GM23248 (cell line): Measurements from ENCODE around the gene TMEM255A. TPM values are rescaled to one million over a fixed set of nuclear protein-coding genes. Genes with fewer than 3 reads are reported as not detected.

Source experiments
- DNase-seq: peaks from one replicate; pipeline ENCODE4 v3.0.0-alpha.2; 2015
- H2AFZ ChIP-seq: fragments of 200-600 bp; sonication (generic); 2 replicates; pipeline ENCODE4 v1.6.1; 2016; ENCODE audit warnings: antibody characterized with exemption
- H3F3A ChIP-seq: fragments of 200-600 bp; sonication (generic); 2 replicates; pipeline ENCODE4 v1.6.1; 2016; ENCODE audit warnings: mild to moderate bottlenecking, antibody characterized with exemption, mixed run types; ENCODE audit not compliant: insufficient read depth
- H3K27ac ChIP-seq: fragments of 200-600 bp; sonication (generic); 2 replicates; pipeline ENCODE4 v1.5.1; 2016; ENCODE audit warnings: mild to moderate bottlenecking
- H3K27me3 ChIP-seq: fragments of 200-600 bp; sonication (generic); replicated peaks from 2 replicates; pipeline ENCODE4 v1.6.1; 2016; ENCODE audit warnings: mild to moderate bottlenecking; ENCODE audit not compliant: insufficient read depth
- H3K36me3 ChIP-seq: fragments of 200-600 bp; sonication (generic); 2 replicates; pipeline ENCODE4 v1.6.1; 2016; ENCODE audit warnings: low read depth, mild to moderate bottlenecking
- H3K4me1 ChIP-seq: fragments of 200-600 bp; sonication (generic); 2 replicates; pipeline ENCODE4 v1.6.1; 2016; ENCODE audit warnings: mild to moderate bottlenecking; ENCODE audit not compliant: insufficient read depth
- H3K4me2 ChIP-seq: fragments of 200-600 bp; sonication (generic); one replicate; pipeline ENCODE4 v1.6.1; 2016; ENCODE audit warnings: mild to moderate bottlenecking; ENCODE audit not compliant: unreplicated experiment
- H3K4me3 ChIP-seq: fragments of 200-600 bp; sonication (generic); 2 replicates; pipeline ENCODE4 v1.5.1; 2016; ENCODE audit warnings: mild to moderate bottlenecking
- H3K79me2 ChIP-seq: fragments of 200-600 bp; sonication (generic); 2 replicates; pipeline ENCODE4 v1.6.1; 2016; ENCODE audit warnings: mild to moderate bottlenecking; ENCODE audit not compliant: insufficient read depth
- H3K9ac ChIP-seq: fragments of 200-600 bp; sonication (generic); 2 replicates; pipeline ENCODE4 v1.6.1; 2016; ENCODE audit warnings: mild to moderate bottlenecking
- H3K9me2 ChIP-seq: fragments of 200-600 bp; sonication (generic); 2 replicates; pipeline ENCODE4 v1.6.1; 2016; ENCODE audit warnings: mixed run types, mild to moderate bottlenecking, moderate library complexity; ENCODE audit not compliant: insufficient read depth
- H3K9me3 ChIP-seq: fragments of 200-600 bp; sonication (generic); one replicate; pipeline ENCODE4 v1.6.1; 2017; ENCODE audit warnings: low read depth
- H4K20me1 ChIP-seq: fragments of 200-600 bp; sonication (generic); 2 replicates; pipeline ENCODE4 v1.6.0; 2016; ENCODE audit not compliant: insufficient read depth
- EZH2 ChIP-seq: fragments of 200-600 bp; sonication (generic); IDR thresholded peaks from 2 replicates; pipeline ENCODE4 v1.6.1; 2018; ENCODE audit warnings: antibody characterized with exemption, mild to moderate bottlenecking; ENCODE audit not compliant: insufficient read depth, poor library complexity, severe bottlenecking
- EZH2phosphoT487 ChIP-seq: fragments of 200-600 bp; sonication (generic); IDR thresholded peaks from 2 replicates; pipeline ENCODE4 v1.6.1; 2018; ENCODE audit warnings: antibody characterized with exemption, moderate library complexity, mild to moderate bottlenecking, low read depth; ENCODE audit not compliant: insufficient read depth
- WGBS, 2 experiments: methylation state at CpG; one replicate each; pipeline ENCODE4 v1.1.6; 2015 to 2017; ENCODE audit warnings: low lambda C conversion rate in 2 of 2, low coverage in 1 of 2; ENCODE audit errors: missing lambda C conversion rate in 2 of 2; 5-methylcytosine and 5-hydroxymethylcytosine counted together
- in situ Hi-C: fragments of 300-500 bp; cut with MboI; formaldehyde crosslinking; loops from 2 replicates; pipeline ENCODE4 v1.15.0; 2020
- polyA plus RNA-seq: library from polyadenylated mRNA; unstranded; fragments of >200 nt; fragmentation: Nextera tagmentation; extraction: Ambion mirVana; gene quantifications from 2 replicates; pipeline ENCODE4 v1.2.1, GENCODE V29; 2016
- total RNA-seq: library from RNA; depleted of rRNA; stranded (reverse); fragments of >200 nt; shearing (Covaris generic); gene quantifications from 2 replicates; pipeline ENCODE4 v1.2.3, GENCODE V29; 2014

Gene TMEM255A
- total and polyA plus RNA-seq, 2 experiments from 2014 or later: not detected

DNA sequence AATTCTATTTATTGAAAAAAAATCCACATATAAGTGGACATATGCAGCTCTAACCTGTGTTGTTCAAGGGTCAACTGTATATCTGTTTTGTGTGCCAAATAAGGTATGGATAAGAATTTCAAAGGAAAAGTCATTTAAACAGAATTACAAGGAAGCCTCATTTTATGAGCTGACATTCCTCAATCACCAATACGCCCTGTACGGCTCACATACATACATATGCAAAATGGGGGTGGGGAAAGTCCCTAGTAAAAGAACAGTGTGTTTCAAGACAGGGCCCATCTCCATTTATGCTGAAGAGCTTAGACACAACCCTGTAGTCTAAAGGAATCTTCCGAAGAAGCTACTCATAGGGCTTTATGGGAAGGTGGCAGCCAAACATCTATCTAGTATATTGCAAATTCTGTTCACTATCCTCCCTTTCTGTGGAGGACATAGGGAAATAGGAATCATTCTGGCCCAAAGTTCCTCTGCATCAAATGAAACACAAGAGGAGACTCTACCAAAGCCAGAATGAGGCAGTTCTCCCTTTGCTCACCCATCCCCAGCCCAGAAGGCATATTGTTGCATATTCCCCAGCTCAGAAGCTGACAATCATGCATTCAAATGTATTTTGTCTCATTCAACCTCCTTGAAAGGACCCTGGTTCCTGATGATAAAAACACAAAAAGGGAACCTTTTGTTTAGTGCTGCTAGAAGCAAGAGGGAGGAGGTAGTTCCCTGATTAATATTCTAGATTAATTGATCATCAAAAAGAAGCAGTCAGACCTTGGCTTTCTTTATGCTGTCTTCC is 74.4 kb downstream of the TMEM255A start:
- in situ Hi-C loops: no loop called here

DNA sequence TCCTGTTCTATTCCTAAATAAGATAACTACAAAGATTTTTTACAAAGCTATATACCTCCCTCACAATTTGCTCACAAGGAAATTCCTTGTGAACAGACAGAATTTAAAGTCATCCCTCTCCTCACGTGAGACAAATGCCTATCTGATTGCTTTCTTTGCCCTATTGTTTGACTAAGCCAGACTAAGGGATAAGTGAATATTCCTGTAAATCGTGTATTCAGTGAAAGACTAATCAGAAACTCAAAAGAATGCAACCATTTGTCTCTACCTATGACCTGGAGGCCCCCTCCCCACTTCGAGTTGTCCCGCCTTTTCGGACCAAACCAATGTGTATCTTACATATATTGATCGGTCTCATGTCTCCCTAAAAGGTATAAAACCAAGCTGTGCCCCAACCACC is 76.0 kb downstream of the TMEM255A start:
- H3K4me1 ChIP-seq: no peaks in the 10 kb centered on the region
- in situ Hi-C loops: no loop called here
- H2AFZ ChIP-seq: no peak overlapping the region

More for the DNA sequence above, 74.4 kb downstream of the TMEM255A start:
- 96% methylated on average over 3 of the region's 3 CpGs for WGBS, 2 experiments
- no peaks in the 10 kb centered on the region for H3K4me1 ChIP-seq
- no peak overlapping the region for H3K9ac ChIP-seq
- H4K20me1 ChIP-seq: no peaks in the 10 kb centered on the region
- H3K79me2 ChIP-seq: no peaks in the 10 kb centered on the region
- no peak for TF ChIP-seq EZH2phosphoT487
- TF ChIP-seq EZH2: no peak
- no peaks in the 10 kb centered on the region for H3F3A ChIP-seq
- H3K36me3 ChIP-seq: no peaks in the 10 kb centered on the region
- H3K9me2 ChIP-seq: no peaks in the 10 kb centered on the region
- H3K4me3 ChIP-seq: no peak overlapping the region
- no peak for DNase-seq
- no peak overlapping the region for H3K27ac ChIP-seq
- no peak overlapping the region for H2AFZ ChIP-seq
- H3K9me3 ChIP-seq: no peaks in the 10 kb centered on the region
- H3K27me3 ChIP-seq: no peaks in the 10 kb centered on the region
- no peak overlapping the region for H3K4me2 ChIP-seq

DNA sequence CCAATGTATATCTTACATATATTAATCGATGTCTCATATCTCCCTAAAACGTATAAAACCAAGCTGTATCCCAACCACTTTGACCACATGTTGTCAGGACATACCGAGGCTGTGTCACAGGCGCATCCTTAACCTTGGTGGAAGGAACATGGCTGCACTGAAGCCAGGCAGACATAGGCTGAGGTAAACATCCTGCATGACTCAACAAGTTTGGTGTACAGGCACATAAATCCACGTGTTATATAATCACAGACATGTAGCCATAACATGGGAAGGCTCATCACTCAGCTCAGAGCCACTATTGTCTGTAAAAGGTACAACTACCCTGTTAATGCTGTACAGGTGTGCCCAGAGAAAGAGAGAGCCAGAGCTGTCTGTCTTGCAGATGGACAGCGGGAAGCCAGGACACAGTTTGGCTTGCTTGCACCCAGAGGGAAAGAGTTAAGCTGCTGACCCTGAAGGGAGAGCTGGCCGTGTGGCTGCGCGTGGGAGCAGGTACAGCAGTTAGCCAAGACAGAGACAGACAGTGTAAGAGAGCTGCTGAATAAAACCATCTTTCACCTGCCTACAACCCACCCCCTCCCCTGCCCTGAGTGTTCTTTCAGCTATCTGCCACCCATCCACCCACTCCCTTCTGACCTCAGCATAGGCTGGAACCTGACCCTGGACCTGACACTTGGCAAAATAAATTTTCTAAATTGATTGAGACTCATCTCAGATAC is 82.9 kb downstream of the TMEM255A start:
- H3K4me1 ChIP-seq: no peaks in the 10 kb centered on the region
- H3K27ac ChIP-seq: no peak overlapping the region
- no peak overlapping the region for H3K4me2 ChIP-seq
- no peaks in the 10 kb centered on the region for H3K9me2 ChIP-seq
- TF ChIP-seq EZH2 (no peak), EZH2phosphoT487 (no peak)
- no peak overlapping the region for H3K4me3 ChIP-seq
- 81 to 90% methylated on average over 7 to 9 of the region's 9 CpGs for WGBS, 2 experiments
- in situ Hi-C loops: no loop called here
- H3K9me3 ChIP-seq: no peaks in the 10 kb centered on the region
- DNase-seq: no peak
- no peak overlapping the region for H3K9ac ChIP-seq
- H2AFZ ChIP-seq: no peak overlapping the region
- H3K27me3 ChIP-seq: no peaks in the 10 kb centered on the region
- H3K36me3 ChIP-seq: no peaks in the 10 kb centered on the region
- H3F3A ChIP-seq: no peaks in the 10 kb centered on the region
- H3K79me2 ChIP-seq: no peaks in the 10 kb centered on the region
- no peaks in the 10 kb centered on the region for H4K20me1 ChIP-seq

More for the DNA sequence above, 76.0 kb downstream of the TMEM255A start:
- WGBS, 2 experiments: 88 to 92% methylated on average over 6 of the region's 6 CpGs
- Histone ChIP-seq H3K27ac (no peak overlapping the region), H3K9me2 (no peaks in the 10 kb centered on the region), H3K36me3 (no peaks in the 10 kb centered on the region), H3K9me3 (no peaks in the 10 kb centered on the region), H3F3A (no peaks in the 10 kb centered on the region), H3K79me2 (no peaks in the 10 kb centered on the region), H3K4me2 (no peak overlapping the region), H3K9ac (no peak overlapping the region), H3K4me3 (no peak overlapping the region), H4K20me1 (no peaks in the 10 kb centered on the region), H3K27me3 (no peaks in the 10 kb centered on the region)
- TF ChIP-seq EZH2phosphoT487: no peak
- TF ChIP-seq EZH2: no peak
- DNase-seq: no peak

DNA sequence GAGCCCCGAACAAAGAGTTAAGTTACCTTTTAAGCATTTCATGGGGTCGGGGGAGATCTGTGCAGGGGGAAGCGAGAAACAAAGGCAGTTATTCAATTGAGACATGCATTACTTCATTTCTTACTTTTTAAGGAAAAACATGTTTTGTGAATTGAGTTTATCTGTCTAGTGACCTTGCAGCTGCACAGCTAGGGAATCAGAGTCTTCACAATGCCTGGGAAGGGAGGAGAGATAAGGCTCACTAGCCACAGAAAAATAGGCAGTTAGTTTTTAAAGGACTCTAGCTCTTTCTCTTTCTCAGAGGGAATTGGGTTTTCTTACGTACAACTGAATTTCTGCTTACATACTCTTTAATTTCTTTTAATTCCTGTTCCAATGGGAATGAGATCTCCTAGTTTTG is 86.9 kb downstream of the TMEM255A start:
- in situ Hi-C loops: loop anchor here (25.0 kb wide), 2 partner anchors 112 to 212 kb away; partner anchors contain the start of gene RHOXF1
- DNase-seq: no peak
- H3K27me3 ChIP-seq: no peaks in the 10 kb centered on the region
- no peak overlapping the region for H3K4me2 ChIP-seq
- H3K36me3 ChIP-seq: no peaks in the 10 kb centered on the region
- no peak for TF ChIP-seq EZH2
- TF ChIP-seq EZH2phosphoT487: no peak
- no peaks in the 10 kb centered on the region for H3F3A ChIP-seq
- H2AFZ ChIP-seq: no peak overlapping the region
- H3K4me3 ChIP-seq: no peak overlapping the region
- H3K9me2 ChIP-seq: no peaks in the 10 kb centered on the region
- WGBS, 2 experiments: 80 to 96% methylated on average over 4 of the region's 4 CpGs
- H3K79me2 ChIP-seq: no peaks in the 10 kb centered on the region
- H3K9ac ChIP-seq: no peak overlapping the region
- H3K27ac ChIP-seq: no peak overlapping the region
- no peaks in the 10 kb centered on the region for H4K20me1 ChIP-seq
- H3K4me1 ChIP-seq: no peaks in the 10 kb centered on the region
- H3K9me3 ChIP-seq: no peaks in the 10 kb centered on the region
